MCF 10A (cell line): ENCODE results near the gene HPSE2. TPM values are rescaled to one million over a fixed set of nuclear protein-coding genes. Genes with fewer than 3 reads are reported as not detected.

ENCODE experiments used
- BruUV-seq: library from RNA; stranded (reverse); fragments of 400-500 nt; replicated peaks from 2 replicates; lab custom pipeline; 2021; lab: Mats Ljungman, UMichigan
- CTCF ChIA-PET: fragments of 300-600 bp; sonication (Branson Sonifier 250); formaldehyde crosslinking; extraction: SDS; loops from one replicate; lab custom pipeline; 2021; ENCODE audit warnings: antibody characterized with exemption, inconsistent platforms; lab: Yijun Ruan, JAX
- POLR2A ChIA-PET: fragments of 300-600, 350-650 bp; sonication (Branson Sonifier 250); formaldehyde crosslinking; extraction: SDS; loops from one replicate; lab custom pipeline; 2020; ENCODE audit warnings: antibody characterized with exemption, inconsistent platforms; lab: Yijun Ruan, JAX
- DNase-seq: peaks from one replicate; pipeline ENCODE4 v3.0.0-alpha.2; 2018; ENCODE audit not compliant: unreplicated experiment
- H3K27ac Mint-ChIP-seq: one replicate; pipeline ENCODE4 v1.8.0; 2022; ENCODE audit warnings: mild to moderate bottlenecking, low read depth, mixed read lengths; ENCODE audit not compliant: unreplicated experiment
- H3K27me3 Mint-ChIP-seq: one replicate; pipeline ENCODE4 v1.8.0; 2022; ENCODE audit warnings: mixed read lengths; ENCODE audit not compliant: insufficient read depth, unreplicated experiment
- H3K36me3 Mint-ChIP-seq: one replicate; pipeline ENCODE4 v1.8.0; 2022; ENCODE audit warnings: mild to moderate bottlenecking, moderate library complexity, mixed read lengths; ENCODE audit not compliant: insufficient read depth, unreplicated experiment
- H3K4me1 Mint-ChIP-seq: one replicate; pipeline ENCODE4 v1.8.0; 2022; ENCODE audit warnings: mixed read lengths; ENCODE audit not compliant: insufficient read depth, unreplicated experiment
- H3K4me3 Mint-ChIP-seq: one replicate; pipeline ENCODE4 v1.8.0; 2022; ENCODE audit warnings: mild to moderate bottlenecking, moderate library complexity, mixed read lengths; ENCODE audit not compliant: unreplicated experiment
- H3K9me3 Mint-ChIP-seq: one replicate; pipeline ENCODE4 v1.8.0; 2022; ENCODE audit warnings: mixed read lengths; ENCODE audit not compliant: unreplicated experiment
- intact Hi-C: fragments of 100-400 bp; cut with micrococcal nuclease; formaldehyde crosslinking; loops from 2 replicates; pipeline ENCODE4 v1.14.1; 2022
- total RNA-seq: library from RNA; stranded (reverse); gene quantifications from 2 replicates; pipeline ENCODE4 v1.2.3, GENCODE V29; 2022
- TF ChIP-seq, protein P1 (sequence below): fragments of 200-600 bp; IDR thresholded peaks from one replicate; pipeline ENCODE4 v1.8.0; 2022; ENCODE audit warnings: antibody characterized with exemption, mild to moderate bottlenecking; ENCODE audit not compliant: unreplicated experiment

HPSE2 gene
- total RNA-seq, 1 experiment from 2014 or later: not detected

DNA sequence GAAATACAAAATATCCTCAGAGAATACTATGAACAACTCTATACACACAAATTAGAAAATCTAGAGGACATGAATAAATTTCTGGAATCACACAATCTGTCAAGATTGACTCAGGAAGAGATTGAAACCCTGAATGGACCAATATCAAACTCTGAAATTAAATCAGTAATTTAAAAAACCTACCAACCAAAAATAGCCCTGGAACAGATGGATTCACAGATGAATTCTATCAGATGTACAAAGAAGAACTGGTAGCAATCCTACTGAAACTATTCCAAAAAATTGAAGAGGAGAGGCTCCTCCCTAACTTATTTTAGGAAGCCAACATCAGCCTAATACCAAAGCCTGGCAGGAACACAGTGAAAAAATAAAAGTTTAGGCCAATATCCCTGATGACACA lies 190.0 kb downstream of the HPSE2 start:
- Mint-ChIP-seq H3K9me3 (no peaks in the 10 kb centered on the region), H3K4me1 (no peaks in the 10 kb centered on the region), H3K27ac (no peak overlapping the region), H3K4me3 (no peak overlapping the region), H3K36me3 (no peaks in the 10 kb centered on the region), H3K27me3 (no peaks in the 10 kb centered on the region)
- ChIA-PET CTCF (interaction anchor here (0.7 kb wide), 1 partner anchor 209 kb away, joined by 3 read pairs; no protein-coding TSS in a partner anchor), POLR2A (no interaction called here)
- no TSS peak for BruUV-seq
- no peak for DNase-seq
- intact Hi-C loops: no loop called here
- TF ChIP-seq, protein P1, sequence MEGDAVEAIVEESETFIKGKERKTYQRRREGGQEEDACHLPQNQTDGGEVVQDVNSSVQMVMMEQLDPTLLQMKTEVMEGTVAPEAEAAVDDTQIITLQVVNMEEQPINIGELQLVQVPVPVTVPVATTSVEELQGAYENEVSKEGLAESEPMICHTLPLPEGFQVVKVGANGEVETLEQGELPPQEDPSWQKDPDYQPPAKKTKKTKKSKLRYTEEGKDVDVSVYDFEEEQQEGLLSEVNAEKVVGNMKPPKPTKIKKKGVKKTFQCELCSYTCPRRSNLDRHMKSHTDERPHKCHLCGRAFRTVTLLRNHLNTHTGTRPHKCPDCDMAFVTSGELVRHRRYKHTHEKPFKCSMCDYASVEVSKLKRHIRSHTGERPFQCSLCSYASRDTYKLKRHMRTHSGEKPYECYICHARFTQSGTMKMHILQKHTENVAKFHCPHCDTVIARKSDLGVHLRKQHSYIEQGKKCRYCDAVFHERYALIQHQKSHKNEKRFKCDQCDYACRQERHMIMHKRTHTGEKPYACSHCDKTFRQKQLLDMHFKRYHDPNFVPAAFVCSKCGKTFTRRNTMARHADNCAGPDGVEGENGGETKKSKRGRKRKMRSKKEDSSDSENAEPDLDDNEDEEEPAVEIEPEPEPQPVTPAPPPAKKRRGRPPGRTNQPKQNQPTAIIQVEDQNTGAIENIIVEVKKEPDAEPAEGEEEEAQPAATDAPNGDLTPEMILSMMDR: no peak

DNA sequence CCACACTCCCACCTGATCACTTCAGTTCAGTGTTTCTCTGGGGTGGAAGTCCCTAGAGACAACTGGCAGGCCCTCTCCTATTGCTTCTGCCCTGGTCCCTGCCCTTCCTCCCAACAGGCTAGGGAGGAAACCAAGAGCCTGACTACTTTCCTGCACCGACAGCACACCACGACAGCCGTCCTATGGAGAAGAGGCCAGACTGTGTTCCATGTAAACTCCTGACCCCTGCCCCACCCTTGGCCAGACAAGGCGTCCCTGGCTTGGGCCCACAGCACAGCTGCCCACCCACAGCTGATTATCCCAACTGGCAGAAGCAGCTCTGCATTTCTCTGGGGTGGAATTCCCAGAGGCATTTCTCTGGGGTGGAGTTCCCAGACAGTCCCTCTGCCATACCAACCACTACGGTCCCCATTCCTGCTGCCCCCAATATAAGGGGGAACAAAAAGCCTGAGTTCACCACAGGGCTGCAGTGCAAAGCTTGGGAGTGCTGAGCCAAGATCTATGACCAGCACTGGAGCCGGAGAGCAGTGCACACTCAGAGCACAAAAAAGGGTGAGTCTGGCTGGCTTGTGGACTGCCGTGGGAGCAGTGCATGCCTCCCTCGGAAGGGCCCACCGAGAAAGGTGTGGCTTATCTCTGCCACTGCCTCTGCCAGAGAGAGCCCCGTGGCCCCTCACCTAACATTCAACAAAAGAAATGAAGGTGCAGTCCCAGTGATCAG lies 193.4 kb downstream of the HPSE2 start:
- H3K4me1 Mint-ChIP-seq: no peaks in the 10 kb centered on the region
- BruUV-seq: no TSS peak
- intact Hi-C loops: loop anchor here (1.0 to 5.0 kb wide), 4 partner anchors 184 to 575 kb away; no protein-coding TSS in a partner anchor
- no peak overlapping the region for H3K4me3 Mint-ChIP-seq
- POLR2A ChIA-PET: no interaction called here
- no peak overlapping the region for H3K27ac Mint-ChIP-seq
- TF ChIP-seq, protein P1: no peak
- H3K27me3 Mint-ChIP-seq: no peaks in the 10 kb centered on the region
- no peaks in the 10 kb centered on the region for H3K9me3 Mint-ChIP-seq
- H3K36me3 Mint-ChIP-seq: no peaks in the 10 kb centered on the region
- DNase-seq: no peak
- CTCF ChIA-PET: interaction anchor here (0.5 to 2.2 kb wide), 10 partner anchors 14 to 1127 kb away, joined by 3 to 7 read pairs (median 4); no protein-coding TSS in a partner anchor

DNA sequence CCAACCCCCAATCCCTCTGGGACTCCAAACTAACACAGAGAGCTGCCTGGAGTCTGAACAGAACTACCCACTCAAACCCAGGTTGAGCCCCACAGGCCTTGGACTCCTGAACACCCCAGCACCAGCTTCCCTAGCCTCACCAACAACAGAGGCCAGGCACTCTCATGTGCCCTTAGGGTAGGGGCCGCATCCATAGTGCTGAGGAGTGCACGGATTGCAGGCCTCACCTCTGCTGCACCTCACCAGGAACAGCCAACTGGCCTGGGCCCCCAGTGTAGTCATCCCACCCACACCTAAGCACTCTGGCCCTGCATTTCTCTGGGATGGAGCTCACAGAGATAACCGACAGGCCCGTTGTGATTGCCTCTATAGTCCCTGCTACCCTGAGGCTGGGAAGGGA lies 194.2 kb downstream of the HPSE2 start:
- no peak overlapping the region for H3K27ac Mint-ChIP-seq
- no TSS peak for BruUV-seq
- no peaks in the 10 kb centered on the region for H3K27me3 Mint-ChIP-seq
- no peak overlapping the region for H3K4me3 Mint-ChIP-seq
- ChIA-PET CTCF (interaction anchor here (0.5 to 1.1 kb wide), 6 partner anchors 13 to 574 kb away, joined by 3 to 6 read pairs (median 4); no protein-coding TSS in a partner anchor), POLR2A (no interaction called here)
- H3K4me1 Mint-ChIP-seq: no peaks in the 10 kb centered on the region
- H3K36me3 Mint-ChIP-seq: no peaks in the 10 kb centered on the region
- no peak for DNase-seq
- TF ChIP-seq, protein P1: no peak
- no peaks in the 10 kb centered on the region for H3K9me3 Mint-ChIP-seq
- intact Hi-C loops: loop anchor here (5.0 kb wide), 1 partner anchor 249 kb away; no protein-coding TSS in a partner anchor

DNA sequence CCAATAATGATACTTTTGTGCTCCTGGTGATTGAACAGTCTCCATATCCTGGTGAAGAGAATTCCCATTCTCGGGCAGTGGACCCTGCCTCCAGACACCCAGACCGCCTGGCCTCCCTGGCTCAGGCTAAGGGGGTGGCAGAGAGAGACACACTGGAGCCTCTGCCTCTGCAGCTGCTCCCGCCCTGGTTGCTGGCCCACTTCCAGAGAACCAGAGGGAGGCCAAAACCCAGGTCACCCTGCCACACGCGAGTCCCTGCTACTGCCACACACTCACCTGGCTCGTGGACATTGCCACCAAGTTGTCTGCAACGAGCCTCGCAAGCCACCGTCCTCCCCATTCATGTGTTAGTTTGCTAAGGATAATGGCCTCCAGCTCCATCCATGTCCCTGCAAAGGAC lies 221.8 kb downstream of the HPSE2 start:
- no peaks in the 10 kb centered on the region for H3K27me3 Mint-ChIP-seq
- CTCF ChIA-PET: no interaction called here
- no peaks in the 10 kb centered on the region for H3K4me1 Mint-ChIP-seq
- no peak overlapping the region for H3K27ac Mint-ChIP-seq
- no peaks in the 10 kb centered on the region for H3K9me3 Mint-ChIP-seq
- TF ChIP-seq, protein P1: no peak
- no peak overlapping the region for H3K4me3 Mint-ChIP-seq
- no peak for DNase-seq
- POLR2A ChIA-PET: no interaction called here
- intact Hi-C loops: no loop called here
- H3K36me3 Mint-ChIP-seq: no peaks in the 10 kb centered on the region
- no TSS peak for BruUV-seq
